GM19351 (cell line): ENCODE results near the gene ABCC1.
A peak's percentile ranks its signal among the peaks of the same experiment; 100 is the strongest.

Experiments used
- ATAC-seq: cut with Tn5 transposase; IDR thresholded peaks from one replicate; pipeline ENCODE4 v1.9.1; 2021; ENCODE audit warnings: mild to moderate bottlenecking, moderate library complexity; ENCODE audit not compliant: unreplicated experiment

The ABCC1 gene

DNA sequence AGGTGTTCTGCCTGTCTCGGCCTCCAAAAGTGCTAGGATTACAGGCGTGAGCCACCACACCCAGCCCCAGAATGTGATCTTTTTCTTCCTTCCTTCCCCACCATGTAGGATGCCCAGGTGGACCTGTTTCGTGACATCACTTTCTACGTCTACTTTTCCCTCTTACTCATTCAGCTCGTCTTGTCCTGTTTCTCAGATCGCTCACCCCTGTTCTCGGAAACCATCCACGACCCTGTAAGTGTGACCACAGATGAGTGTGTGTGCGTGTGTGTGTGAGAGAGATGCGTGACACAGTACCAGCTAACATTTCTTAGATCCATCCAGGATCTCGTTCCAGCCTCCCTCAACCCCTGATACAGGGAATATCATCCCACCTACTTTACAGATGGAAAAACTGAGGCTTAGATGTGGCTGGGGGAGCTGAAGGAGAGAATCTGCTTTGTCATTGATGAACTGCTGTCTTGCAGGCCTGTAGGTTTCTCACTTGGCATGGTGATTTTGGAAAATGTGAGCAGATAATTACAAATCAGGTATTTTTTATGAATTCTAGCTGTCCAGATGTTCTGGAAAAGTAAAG, 67.1 kb downstream of the ABCC1 start:
- no peak for ATAC-seq

- ATAC-seq: no peak
Observed at GRCh38 chr16:16017812-16018211, 68.4 kb downstream of the ABCC1 start.

DNA sequence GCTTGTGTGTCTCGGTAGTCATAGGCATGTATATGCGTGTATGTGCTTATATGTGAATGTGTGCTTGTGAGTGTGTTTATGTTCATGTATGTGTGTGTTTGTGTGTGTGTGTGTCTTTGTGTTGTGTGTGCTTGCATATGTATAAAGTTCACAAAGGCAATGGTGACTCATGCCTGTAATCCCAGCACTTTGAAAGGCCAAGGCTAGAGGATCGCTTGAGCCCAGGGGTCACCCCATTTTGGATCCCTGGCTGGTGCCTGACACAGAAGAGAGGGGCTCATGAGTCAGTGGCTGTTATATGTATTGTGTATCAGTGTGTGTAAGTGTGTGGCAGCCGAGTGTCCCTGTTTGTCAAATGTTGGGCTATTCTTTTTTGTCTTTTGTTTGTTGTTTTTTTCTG, 69.3 kb downstream of the ABCC1 start:
- ATAC-seq: no peak

GRCh38 chr16:16019488-16019887, 70.1 kb downstream of the ABCC1 start:
- ATAC-seq: no peak

DNA sequence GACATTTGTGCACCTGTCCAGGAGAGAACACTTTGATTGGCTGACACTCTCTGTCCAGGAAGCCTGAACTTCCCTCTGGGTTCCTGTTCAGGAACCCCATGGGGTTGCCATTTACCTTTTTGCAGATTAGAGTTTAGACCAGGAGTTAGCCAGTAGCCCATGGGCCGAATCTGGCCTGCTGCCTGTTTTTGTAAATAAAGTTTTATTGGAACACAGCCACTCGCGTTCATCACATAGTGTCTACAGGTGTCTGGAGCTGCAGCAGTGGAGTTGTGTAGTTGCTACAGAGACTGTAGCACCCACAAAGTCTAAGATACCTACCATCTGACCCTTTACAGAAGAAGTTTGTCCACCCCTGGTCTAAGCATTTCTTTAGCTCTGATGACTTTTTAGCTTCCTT, 70.9 kb downstream of the ABCC1 start:
- no peak for ATAC-seq

DNA sequence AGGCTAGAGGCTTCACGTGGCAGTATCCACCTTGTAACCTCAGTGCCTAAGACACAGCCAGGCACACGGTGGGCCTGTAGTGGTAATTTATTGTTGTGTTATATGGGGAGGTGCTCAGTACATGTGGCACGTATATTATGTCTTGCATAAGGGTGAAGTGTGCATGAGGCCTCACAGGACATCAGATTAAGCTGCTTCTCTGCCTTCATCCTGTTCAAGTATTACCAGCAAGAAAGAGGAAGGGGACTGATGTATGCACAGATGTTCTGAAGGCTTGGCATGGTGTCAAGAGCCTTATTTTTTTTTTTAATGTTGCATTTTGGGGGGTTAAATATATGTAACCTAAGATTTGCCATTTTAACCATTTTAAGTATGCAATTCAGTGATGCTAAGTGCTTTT, 71.6 kb downstream of the ABCC1 start:
- ATAC-seq: no peak

DNA sequence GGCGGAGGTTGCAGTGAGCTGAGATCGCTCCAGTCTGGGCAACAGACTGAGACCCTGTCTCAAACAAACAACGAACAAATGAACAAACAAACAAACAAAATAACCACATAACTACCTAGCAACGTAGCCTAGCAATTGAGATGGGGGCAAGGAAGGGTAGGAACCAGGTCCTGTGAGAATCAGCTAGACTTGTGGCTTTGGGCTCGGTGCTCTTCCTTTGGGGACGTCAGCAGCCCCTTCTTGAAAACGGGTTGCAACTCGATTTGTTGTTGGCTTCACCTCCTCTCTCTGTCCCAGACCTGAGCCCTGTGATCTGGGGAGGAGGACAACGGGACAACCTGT, 72.2 kb downstream of the ABCC1 start:
- ATAC-seq: no peak

DNA sequence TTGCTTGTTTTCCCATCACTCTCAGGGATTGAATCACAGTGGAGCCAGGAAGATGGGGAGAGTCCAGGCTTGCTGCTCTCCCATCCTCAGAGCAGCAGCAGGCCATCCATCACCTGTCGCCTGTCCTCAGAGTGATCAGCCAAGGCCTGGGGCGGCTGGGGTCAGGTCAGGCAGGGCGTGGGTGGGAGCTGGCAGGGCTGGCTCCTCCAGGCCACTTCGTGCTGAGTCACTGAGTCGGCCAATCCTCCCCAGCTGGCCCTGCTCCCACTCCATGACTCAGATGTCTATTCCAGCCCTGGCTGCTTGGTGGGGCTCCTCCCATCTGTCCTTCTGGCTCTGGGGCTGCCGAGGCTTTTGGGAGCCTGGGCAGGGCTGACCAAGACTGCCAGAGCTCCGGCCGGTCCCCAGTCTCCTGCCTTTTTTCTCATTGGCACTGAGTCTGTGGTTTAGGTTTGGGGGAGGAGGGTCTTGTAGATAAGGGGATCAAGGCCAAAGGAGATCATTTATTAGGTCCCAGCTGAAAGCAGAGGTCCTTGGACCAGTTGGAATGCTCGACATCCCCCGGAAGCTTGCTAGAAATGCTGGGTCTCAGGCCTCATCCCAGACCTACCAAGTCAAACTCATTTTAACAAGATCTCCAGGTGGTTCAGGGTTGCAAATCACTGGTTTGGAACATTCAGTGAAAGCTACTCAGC, 72.7 kb downstream of the ABCC1 start:
- no peak for ATAC-seq

- ATAC-seq: no peak
Observed at GRCh38 chr16:16022683-16023064, 73.3 kb downstream of the ABCC1 start.

GRCh38 chr16:16025214-16025968, 76.0 kb downstream of the ABCC1 start:
- peak; percentile 88 for ATAC-seq

DNA sequence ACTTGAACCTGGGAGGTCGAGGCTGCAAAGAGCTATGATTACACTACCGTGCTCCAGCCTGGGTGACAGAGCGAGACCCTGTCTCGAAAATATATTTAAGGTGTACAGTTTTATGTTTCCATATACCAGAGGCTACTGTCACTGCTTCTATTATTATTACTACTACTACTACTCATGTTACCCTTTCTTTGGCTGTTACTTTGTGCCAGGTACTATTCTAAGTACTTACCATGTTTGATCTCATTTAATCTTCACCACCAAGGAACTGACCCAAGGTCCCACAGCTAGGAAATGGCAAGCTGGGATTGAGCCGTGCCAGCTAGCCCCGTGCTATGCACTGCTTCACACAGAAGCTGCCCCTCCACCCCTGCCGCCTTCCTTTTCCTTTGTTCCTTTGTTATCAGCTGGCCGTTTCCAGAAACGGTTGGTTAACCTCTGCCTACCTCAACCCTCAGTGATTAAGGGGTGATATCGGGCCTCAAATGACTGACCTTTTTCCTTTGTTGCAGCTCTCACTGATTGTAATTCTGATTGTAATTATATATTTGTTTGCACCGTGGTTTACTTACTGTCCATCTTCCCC, 78.4 kb downstream of the ABCC1 start:
- ATAC-seq: no peak

GRCh38 chr16:16028311-16028999, 79.0 kb downstream of the ABCC1 start:
- ATAC-seq: no peak

DNA sequence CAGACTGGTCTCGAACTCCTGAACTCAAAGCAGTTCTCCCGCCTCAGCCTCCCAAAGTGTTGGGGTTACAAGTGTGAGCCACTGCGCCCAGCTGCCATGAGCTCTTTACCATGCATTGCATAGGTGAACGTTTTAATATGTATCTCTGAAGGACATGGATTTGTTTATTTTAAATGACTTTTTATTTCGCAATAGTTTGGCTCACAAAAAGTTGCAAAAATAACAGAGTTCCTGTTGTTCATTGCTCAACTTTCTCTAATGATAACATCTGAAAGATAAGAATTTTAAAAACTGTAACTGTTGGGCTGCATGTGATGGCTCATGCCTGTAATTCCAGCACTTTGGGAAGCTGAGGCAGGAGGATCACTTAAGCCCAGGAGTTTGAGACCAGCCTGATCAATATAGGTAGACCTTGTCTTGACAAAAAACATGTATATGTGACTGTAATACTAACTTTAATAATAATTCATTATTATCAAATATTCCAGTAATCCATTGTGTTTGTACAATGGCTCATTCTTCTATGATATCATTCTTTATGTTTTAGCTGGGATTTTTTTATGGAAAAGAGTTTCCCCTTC, 80.1 kb downstream of the ABCC1 start:
- no peak for ATAC-seq

- no peak for ATAC-seq
Observed at GRCh38 chr16:16030449-16030848, 81.0 kb downstream of the ABCC1 start.

DNA sequence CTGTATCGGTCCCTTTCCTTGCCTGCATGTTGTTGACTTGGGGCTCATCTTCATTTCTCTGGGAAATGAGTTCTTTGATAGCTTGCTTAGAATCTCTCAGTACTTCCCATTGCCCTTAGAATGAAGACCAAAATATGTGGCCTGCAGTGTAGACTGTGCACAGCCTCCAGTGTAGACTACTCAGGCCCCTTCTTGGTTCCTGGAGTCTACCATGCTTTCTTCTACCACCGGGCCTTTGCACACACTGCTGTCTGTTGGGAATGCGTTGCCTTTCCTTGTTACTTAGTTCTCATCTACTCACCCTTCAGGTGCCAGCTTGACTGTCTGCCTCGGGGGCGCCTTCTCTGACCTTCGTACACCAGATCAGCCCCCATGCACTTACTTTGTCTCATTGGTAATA, 82.0 kb downstream of the ABCC1 start:
- ATAC-seq: no peak

- no peak for ATAC-seq
Observed at GRCh38 chr16:16032271-16032979, 83.0 kb downstream of the ABCC1 start.

GRCh38 chr16:16033208-16033717, 83.8 kb downstream of the ABCC1 start:
- no peak for ATAC-seq

DNA sequence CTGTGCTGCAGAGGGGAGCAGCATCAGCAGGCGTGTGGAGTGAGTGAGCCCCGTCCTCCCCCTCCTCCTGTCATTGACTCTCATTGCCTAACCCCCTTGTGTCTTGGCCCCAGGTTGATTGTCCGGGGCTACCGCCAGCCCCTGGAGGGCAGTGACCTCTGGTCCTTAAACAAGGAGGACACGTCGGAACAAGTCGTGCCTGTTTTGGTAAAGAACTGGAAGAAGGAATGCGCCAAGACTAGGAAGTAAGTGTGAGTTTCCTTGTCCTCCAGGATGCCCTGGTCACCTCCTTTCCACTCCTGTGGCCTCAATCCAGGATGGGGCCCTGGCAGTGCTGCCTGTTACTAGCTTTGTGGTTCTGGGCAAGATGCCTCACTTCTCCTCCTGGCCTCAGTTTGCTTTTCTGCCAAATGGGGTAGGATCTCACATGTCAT, 87.0 kb downstream of the ABCC1 start:
- no peak for ATAC-seq

DNA sequence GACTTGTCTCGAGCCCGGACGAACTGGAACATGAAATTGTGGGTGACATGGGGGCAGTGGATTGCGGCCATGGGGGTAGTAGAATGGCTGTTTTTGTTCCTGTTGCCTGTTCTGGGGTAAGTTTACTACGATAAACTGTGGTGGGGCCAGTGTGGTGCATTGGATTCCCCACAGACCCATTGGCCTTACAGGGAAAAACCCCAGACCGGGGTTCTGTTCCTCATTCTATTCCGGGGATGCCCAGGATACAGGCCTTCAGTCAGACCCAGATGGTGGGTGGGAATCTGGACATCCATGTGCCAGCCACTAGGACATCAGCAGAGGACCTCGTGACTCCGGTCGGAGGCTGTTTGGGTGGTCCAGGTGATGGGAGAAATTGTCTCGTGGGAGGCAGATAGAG, 88.1 kb downstream of the ABCC1 start:
- no peak for ATAC-seq

GRCh38 chr16:16037970-16038369, 88.6 kb downstream of the ABCC1 start:
- no peak for ATAC-seq
